Measurements from ENCODE around the gene CNNM1. TPM values are rescaled to one million over a fixed set of nuclear protein-coding genes. Genes with fewer than 3 reads are reported as not detected.
A peak's percentile ranks its signal among the peaks of the same experiment; 100 is the strongest.

CNNM1 gene
- total and polyA plus RNA-seq, 9 of the 15 experiments (the other 6 are each of a cell fraction or from before 2014, with no cell fraction given), result not detected

GRCh38 chr10:99430116-99430450 is 100.9 kb downstream of the CNNM1 start:
- Histone ChIP-seq H3K79me2 (ENCODE audit: control insufficient read depth, insufficient read depth, low read length) (peaks cover 83% of the 10 kb centered on the region), H3K9ac (ENCODE audit: insufficient read depth in 1 of 2, low read depth in 2 of 2, low read length in 2 of 2) (peak overlapping the region; percentile 92 to 98), H3K9me3 (replicated peaks; ENCODE audit: control insufficient read depth, insufficient read depth, low read depth, low read length) (no peaks in the 10 kb centered on the region), H3K27me3 (ENCODE audit: control insufficient read depth in 2 of 2, insufficient read depth in 2 of 2, low read length in 2 of 2) (no peaks in the 10 kb centered on the region), H3K4me1 (replicated peaks in 1 of 2; ENCODE audit: control insufficient read depth in 2 of 2, insufficient read depth in 2 of 2, low read length in 2 of 2) (peaks cover 5 to 16% of the 10 kb centered on the region in 2 experiments; a peak in 3 of 5 replicates), H3K36me3 (ENCODE audit: control insufficient read depth, insufficient read depth, low read length) (peaks cover 31% of the 10 kb centered on the region; the same call in 2 of the 3 replicates), H3K27ac (ENCODE audit: extremely low read depth, low read depth, low read length) (peak overlapping the region; percentile 97), H4K20me1 (replicated peaks; ENCODE audit: control insufficient read depth, insufficient read depth, low read length) (peaks cover 10% of the 10 kb centered on the region), H3K4me3 (peak overlapping the region; percentile 95), H3K4me2 (ENCODE audit: insufficient read depth, low read length) (peak overlapping the region; percentile 97), H2AFZ (ENCODE audit: low read depth, low read length) (peak overlapping the region; percentile 88), H3K9me1 (ENCODE audit: control insufficient read depth, insufficient read depth, low read length) (peaks cover 8% of the 10 kb centered on the region)
- ATAC-seq (peak; percentile 37), FAIRE-seq (no peak), DNase-seq (ENCODE audit: extremely low read depth in 1 of 4, low spot score in 3 of 4) (no peak)
- no TSS peak for BruUV-seq (replicated peaks)
- 0% methylated on average over 6 of the region's 14 CpGs for WGBS (ENCODE audit: insufficient coverage, low coverage, missing lambda C conversion rate)
- intact Hi-C loops (cut with micrococcal nuclease) (loop anchor here (2.0 to 10.0 kb wide), 2 partner anchors 191 to 285 kb away; partner anchors contain the start of gene SLC25A28), in situ Hi-C loops (cut with MboI) (loop anchor here (5.0 to 25.0 kb wide), 2 partner anchors 182 to 282 kb away; no protein-coding TSS in a partner anchor)
- ChIA-PET CTCF (ENCODE audit: low intra/inter-chr PET ratio) (no interaction called here), POLR2A (interaction anchor here (0.6 to 3.7 kb wide), 20 partner anchors 8 to 1349 kb away, joined by 3 to 23 read pairs (median 4); partner anchors contain the start of genes COX15, CUTC, ENTPD7 and SLC25A28)
- TF ChIP-seq HDAC3 (IDR thresholded peaks at IDR 0.05; ENCODE audit: borderline replicate concordance, partially characterized antibody) (no peak), ZFP30 (CRISPR knock-in tag; IDR thresholded peaks at IDR 0.05; ENCODE audit: borderline replicate concordance) (no peak), JUNB (CRISPR knock-in tag; conservative IDR thresholded peaks at IDR 0.05) (no peak), BCOR (IDR thresholded peaks at IDR 0.05) (peak; percentile 47; the same call in 1 of the 2 replicates), ID3 (CRISPR knock-in tag; IDR thresholded peaks at IDR 0.05) (no peak), ID3 (tag; IDR thresholded peaks at IDR 0.05) (0 out of 2 replicates have a peak, but pooled peaks have one; percentile 22), HDGF (IDR thresholded peaks at IDR 0.05) (no peak), PTRF (tag; IDR thresholded peaks at IDR 0.05) (no peak), RBM22 (IDR thresholded peaks at IDR 0.05; ENCODE audit: low read depth, low read length, poor library complexity, severe bottlenecking) (peak; percentile 54)
- TF ChIP-seq, protein P1, sequence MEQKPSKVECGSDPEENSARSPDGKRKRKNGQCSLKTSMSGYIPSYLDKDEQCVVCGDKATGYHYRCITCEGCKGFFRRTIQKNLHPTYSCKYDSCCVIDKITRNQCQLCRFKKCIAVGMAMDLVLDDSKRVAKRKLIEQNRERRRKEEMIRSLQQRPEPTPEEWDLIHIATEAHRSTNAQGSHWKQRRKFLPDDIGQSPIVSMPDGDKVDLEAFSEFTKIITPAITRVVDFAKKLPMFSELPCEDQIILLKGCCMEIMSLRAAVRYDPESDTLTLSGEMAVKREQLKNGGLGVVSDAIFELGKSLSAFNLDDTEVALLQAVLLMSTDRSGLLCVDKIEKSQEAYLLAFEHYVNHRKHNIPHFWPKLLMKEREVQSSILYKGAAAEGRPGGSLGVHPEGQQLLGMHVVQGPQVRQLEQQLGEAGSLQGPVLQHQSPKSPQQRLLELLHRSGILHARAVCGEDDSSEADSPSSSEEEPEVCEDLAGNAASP (IDR thresholded peaks at IDR 0.05), result no peak
- TF ChIP-seq, protein P2, sequence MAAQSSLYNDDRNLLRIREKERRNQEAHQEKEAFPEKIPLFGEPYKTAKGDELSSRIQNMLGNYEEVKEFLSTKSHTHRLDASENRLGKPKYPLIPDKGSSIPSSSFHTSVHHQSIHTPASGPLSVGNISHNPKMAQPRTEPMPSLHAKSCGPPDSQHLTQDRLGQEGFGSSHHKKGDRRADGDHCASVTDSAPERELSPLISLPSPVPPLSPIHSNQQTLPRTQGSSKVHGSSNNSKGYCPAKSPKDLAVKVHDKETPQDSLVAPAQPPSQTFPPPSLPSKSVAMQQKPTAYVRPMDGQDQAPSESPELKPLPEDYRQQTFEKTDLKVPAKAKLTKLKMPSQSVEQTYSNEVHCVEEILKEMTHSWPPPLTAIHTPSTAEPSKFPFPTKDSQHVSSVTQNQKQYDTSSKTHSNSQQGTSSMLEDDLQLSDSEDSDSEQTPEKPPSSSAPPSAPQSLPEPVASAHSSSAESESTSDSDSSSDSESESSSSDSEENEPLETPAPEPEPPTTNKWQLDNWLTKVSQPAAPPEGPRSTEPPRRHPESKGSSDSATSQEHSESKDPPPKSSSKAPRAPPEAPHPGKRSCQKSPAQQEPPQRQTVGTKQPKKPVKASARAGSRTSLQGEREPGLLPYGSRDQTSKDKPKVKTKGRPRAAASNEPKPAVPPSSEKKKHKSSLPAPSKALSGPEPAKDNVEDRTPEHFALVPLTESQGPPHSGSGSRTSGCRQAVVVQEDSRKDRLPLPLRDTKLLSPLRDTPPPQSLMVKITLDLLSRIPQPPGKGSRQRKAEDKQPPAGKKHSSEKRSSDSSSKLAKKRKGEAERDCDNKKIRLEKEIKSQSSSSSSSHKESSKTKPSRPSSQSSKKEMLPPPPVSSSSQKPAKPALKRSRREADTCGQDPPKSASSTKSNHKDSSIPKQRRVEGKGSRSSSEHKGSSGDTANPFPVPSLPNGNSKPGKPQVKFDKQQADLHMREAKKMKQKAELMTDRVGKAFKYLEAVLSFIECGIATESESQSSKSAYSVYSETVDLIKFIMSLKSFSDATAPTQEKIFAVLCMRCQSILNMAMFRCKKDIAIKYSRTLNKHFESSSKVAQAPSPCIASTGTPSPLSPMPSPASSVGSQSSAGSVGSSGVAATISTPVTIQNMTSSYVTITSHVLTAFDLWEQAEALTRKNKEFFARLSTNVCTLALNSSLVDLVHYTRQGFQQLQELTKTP (IDR thresholded peaks at IDR 0.05; ENCODE audit: low read depth in 1 of 2, partially characterized antibody in 2 of 2), result peak in 1 of 2 experiments; percentile 30
- TF ChIP-seq, protein P3, sequence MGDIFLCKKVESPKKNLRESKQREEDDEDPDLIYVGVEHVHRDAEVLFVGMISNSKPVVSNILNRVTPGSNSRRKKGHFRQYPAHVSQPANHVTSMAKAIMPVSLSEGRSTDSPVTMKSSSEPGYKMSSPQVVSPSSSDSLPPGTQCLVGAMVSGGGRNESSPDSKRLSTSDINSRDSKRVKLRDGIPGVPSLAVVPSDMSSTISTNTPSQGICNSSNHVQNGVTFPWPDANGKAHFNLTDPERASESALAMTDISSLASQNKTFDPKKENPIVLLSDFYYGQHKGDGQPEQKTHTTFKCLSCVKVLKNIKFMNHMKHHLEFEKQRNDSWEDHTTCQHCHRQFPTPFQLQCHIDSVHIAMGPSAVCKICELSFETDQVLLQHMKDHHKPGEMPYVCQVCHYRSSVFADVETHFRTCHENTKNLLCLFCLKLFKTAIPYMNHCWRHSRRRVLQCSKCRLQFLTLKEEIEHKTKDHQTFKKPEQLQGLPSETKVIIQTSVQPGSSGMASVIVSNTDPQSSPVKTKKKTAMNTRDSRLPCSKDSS (IDR thresholded peaks at IDR 0.05; ENCODE audit: low read depth, partially characterized antibody), result no peak
- TF ChIP-seq, protein P4, sequence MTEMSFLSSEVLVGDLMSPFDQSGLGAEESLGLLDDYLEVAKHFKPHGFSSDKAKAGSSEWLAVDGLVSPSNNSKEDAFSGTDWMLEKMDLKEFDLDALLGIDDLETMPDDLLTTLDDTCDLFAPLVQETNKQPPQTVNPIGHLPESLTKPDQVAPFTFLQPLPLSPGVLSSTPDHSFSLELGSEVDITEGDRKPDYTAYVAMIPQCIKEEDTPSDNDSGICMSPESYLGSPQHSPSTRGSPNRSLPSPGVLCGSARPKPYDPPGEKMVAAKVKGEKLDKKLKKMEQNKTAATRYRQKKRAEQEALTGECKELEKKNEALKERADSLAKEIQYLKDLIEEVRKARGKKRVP (CRISPR knock-in tag; IDR thresholded peaks at IDR 0.05), result no peak
